SK-N-MC (cell line): ENCODE measurements around the gene LTBP4.

ENCODE experiments used
- EZH2 ChIP-seq: fragments of 200-600 bp; sonication (generic); IDR thresholded peaks from one replicate; pipeline ENCODE4 v1.6.1; 2017; ENCODE audit warnings: antibody characterized with exemption
- POLR2AphosphoS5 ChIP-seq: IDR thresholded peaks from 2 replicates; pipeline ENCODE4 v1.6.1; 2012; ENCODE audit warnings: mild to moderate bottlenecking, low read depth, low read length, borderline replicate concordance

GRCh38 chr19:40607311-40608239, 6.4 kb downstream of the LTBP4 start:
- no peak for TF ChIP-seq POLR2AphosphoS5
- no peak for TF ChIP-seq EZH2
